GM20431 (cell line): ENCODE results near the gene CDC37.
"Not testable (repeated sequence)": the region's sequence is repeated elsewhere in the genome, so short reads cannot be mapped to it uniquely, and the experiment has no call there.

ENCODE experiments used
- in situ Hi-C: fragments of 300-500 bp; cut with MseI, MboI; formaldehyde crosslinking; loops from one replicate; pipeline ENCODE4 v1.15.0; 2020; ENCODE audit warnings: low sequenced_read_pairs; ENCODE audit not compliant: unreplicated experiment

Gene CDC37

GRCh38 chr19:10420444-10421239 lies 17.3 kb upstream of the CDC37 start, which contains the start of gene PDE4A:
Gene PDE4A (plus strand): TSS chr19:10420538. CDS start chr19:10420765, 227 bp downstream.
- in situ Hi-C loops: no loop called here

GRCh38 chr19:10419646-10420443 lies 16.5 kb upstream of the CDC37 start:
- in situ Hi-C loops: no loop called here

- in situ Hi-C loops: no loop called here
Observed at GRCh38 chr19:10419200-10419645, 15.9 kb upstream of the CDC37 start.

- in situ Hi-C loops: no loop called here
Observed at GRCh38 chr19:10418485-10419199, 15.3 kb upstream of the CDC37 start.

- in situ Hi-C loops: no loop called here
Observed at GRCh38 chr19:10418235-10418484, 14.8 kb upstream of the CDC37 start.

GRCh38 chr19:10417541-10418234 lies 14.3 kb upstream of the CDC37 start:
- in situ Hi-C loops: no loop called here

- in situ Hi-C loops: no loop called here
Observed at GRCh38 chr19:10416380-10417257, 13.3 kb upstream of the CDC37 start.

GRCh38 chr19:10416083-10416379 lies 12.7 kb upstream of the CDC37 start:
- in situ Hi-C loops: no loop called here

- in situ Hi-C loops: no loop called here
Observed at GRCh38 chr19:10412257-10412977, 9.1 kb upstream of the CDC37 start.

GRCh38 chr19:10411224-10411623 lies 7.9 kb upstream of the CDC37 start:
- in situ Hi-C loops: not testable (repeated sequence)

- in situ Hi-C loops: no loop called here
Observed at GRCh38 chr19:10408511-10409283, 5.4 kb upstream of the CDC37 start.

GRCh38 chr19:10407096-10407495 lies 3.8 kb upstream of the CDC37 start:
- in situ Hi-C loops: no loop called here

- in situ Hi-C loops: no loop called here
Observed at GRCh38 chr19:10406191-10406590, 2.8 kb upstream of the CDC37 start.

- in situ Hi-C loops: no loop called here
Observed at GRCh38 chr19:10404888-10405820, 1.8 kb upstream of the CDC37 start.

- in situ Hi-C loops: no loop called here
Observed at GRCh38 chr19:10402441-10403038, 802 bp downstream of the CDC37 start.

- in situ Hi-C loops: loop anchor here (25.0 kb wide), 1 partner anchor 463 kb away; the partner anchor contains the start of gene OLFM2
Observed at GRCh38 chr19:10399878-10400277, 3.5 kb downstream of the CDC37 start.

GRCh38 chr19:10399340-10399739 lies 4.0 kb downstream of the CDC37 start:
- in situ Hi-C loops: loop anchor here (25.0 kb wide), 1 partner anchor 462 kb away; the partner anchor contains the start of gene OLFM2
